ENCODE data around the gene ZNF644. TPM values are rescaled to one million over a fixed set of nuclear protein-coding genes. Genes with fewer than 3 reads are reported as not detected.

The ZNF644 gene
- total RNA-seq, 1 experiment from 2014 or later = 55.9 TPM

DNA sequence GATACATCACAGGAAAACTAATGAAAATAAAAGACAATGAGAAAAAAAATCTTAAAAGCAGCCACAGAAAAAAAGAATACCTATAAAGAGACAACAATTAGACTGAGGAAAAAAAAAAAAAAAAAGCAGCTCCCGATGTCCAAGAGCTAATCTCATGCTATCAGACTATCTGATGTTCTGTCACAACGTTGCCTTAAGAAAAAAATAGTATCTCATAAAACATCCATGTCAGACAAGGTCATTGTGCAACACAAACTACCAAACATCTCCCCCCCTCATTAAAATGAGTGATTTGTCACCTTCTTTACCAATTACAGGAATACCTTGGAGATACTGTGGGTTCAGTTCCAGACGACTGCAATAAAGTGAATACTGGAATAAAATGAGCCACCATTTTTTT, 68.9 kb downstream of the ZNF644 start (continued):
- TF ChIP-seq ZNF274 (IDR thresholded peaks at IDR 0.05; ENCODE audit: low read depth, low read length) = no peak
- TF ChIP-seq ELF1 (IDR thresholded peaks at IDR 0.05; ENCODE audit: borderline replicate concordance, low read depth) = no peak
- TF ChIP-seq SIN3A (IDR thresholded peaks at IDR 0.05; ENCODE audit: low read depth) = no peak
- no peak for TF ChIP-seq ZFX (IDR thresholded peaks at IDR 0.05)

DNA sequence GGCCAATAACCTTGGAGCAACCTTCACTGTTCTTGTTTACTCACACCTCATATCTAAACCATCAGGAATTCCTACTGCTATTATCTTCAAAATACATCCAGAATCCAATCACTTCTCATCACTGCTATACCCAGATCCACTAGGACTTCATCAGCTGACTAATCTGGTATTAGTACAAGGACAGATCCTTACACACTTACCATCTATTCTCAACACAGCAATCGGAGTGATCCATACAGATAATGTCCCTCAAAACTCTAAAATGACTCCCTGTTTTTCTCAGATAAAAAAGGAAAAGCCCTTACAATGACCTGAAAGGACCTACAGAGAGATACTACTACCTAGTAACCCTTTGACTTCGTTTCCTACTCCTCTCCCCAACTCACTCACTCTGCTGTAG, 70.8 kb downstream of the ZNF644 start:
- ATAC-seq = no peak
- Histone ChIP-seq H3K4me3 (replicated peaks in 1 of 2; ENCODE audit: low read depth in 1 of 2, low read length in 2 of 2) (no peak overlapping the region), H3K79me2 (ENCODE audit: insufficient read depth, low read length) (peaks cover 97% of the 10 kb centered on the region), H4K20me1 (ENCODE audit: insufficient read depth) (peaks cover 15% of the 10 kb centered on the region; the same call in 1 of the 2 replicates), H3K27ac (ENCODE audit: low read depth, low read length) (no peak overlapping the region), H3K36me3 (ENCODE audit: control insufficient read depth in 1 of 2, insufficient read depth in 2 of 2, low read length in 2 of 2) (peaks cover 0 to 13% of the 10 kb centered on the region in 2 experiments; a peak in 1 of 4 replicates), H3K4me2 (ENCODE audit: low read length) (no peak overlapping the region), H3K9ac (ENCODE audit: low read length) (no peak overlapping the region), H3K27me3 (ENCODE audit: insufficient read depth, low read length) (no peaks in the 10 kb centered on the region), H3K4me1 (ENCODE audit: control insufficient read depth in 1 of 2, insufficient read depth in 2 of 2, low read length in 2 of 2) (peaks cover 5 to 23% of the 10 kb centered on the region in 2 experiments; a peak in 3 of 4 replicates), H2AFZ (ENCODE audit: low read depth, low read length, poor library complexity, severe bottlenecking) (no peak overlapping the region), H3K9me3 (ENCODE audit: control insufficient read depth in 1 of 2, insufficient read depth in 1 of 2, low read depth in 1 of 2, low read length in 2 of 2) (no peaks in the 10 kb centered on the region), H3K9me2 (ENCODE audit: insufficient read depth) (no peaks in the 10 kb centered on the region)
- ChIA-PET RAD21 (ENCODE audit: low non-redundant PET in 1 of 2, low total read pairs in 2 of 2, uncharacterized antibody in 2 of 2, unreplicated experiment in 2 of 2) (no interaction called here), POLR2A (no interaction called here), CTCF (no interaction called here)
- no TSS peak for BruUV-seq (replicated peaks)
- DNase-seq (ENCODE audit: low read depth, low spot score) = no peak
- no peak for TF ChIP-seq EZH2 (IDR thresholded peaks at IDR 0.05)
- TF ChIP-seq EZH2phosphoT487 (IDR thresholded peaks at IDR 0.05; ENCODE audit: borderline replicate concordance) = no peak
- no peak for TF ChIP-seq CTCF (IDR thresholded peaks at IDR 0.05 in 2 of 3, conservative IDR thresholded peaks at IDR 0.05 in 1 of 3; ENCODE audit: borderline replicate concordance in 1 of 3, insufficient read depth in 1 of 3, low read depth in 2 of 3, low read length in 2 of 3)
- no peak for TF ChIP-seq POLR2A (IDR thresholded peaks at IDR 0.05; ENCODE audit: borderline replicate concordance, extremely low read depth, insufficient read depth, insufficient read length)
- TF ChIP-seq POLR2AphosphoS5 (IDR thresholded peaks at IDR 0.05; ENCODE audit: low read depth, low read length) = no peak
- no peak for TF ChIP-seq JUND (IDR thresholded peaks at IDR 0.05)
- TF ChIP-seq ZNF274 (IDR thresholded peaks at IDR 0.05; ENCODE audit: low read depth, low read length) = no peak
- TF ChIP-seq EGR1 (IDR thresholded peaks at IDR 0.05; ENCODE audit: low read depth) = no peak
- no peak for TF ChIP-seq REST (IDR thresholded peaks at IDR 0.05; ENCODE audit: low read depth)
- TF ChIP-seq SIN3A (IDR thresholded peaks at IDR 0.05; ENCODE audit: low read depth) = no peak
- no peak for TF ChIP-seq ELF1 (IDR thresholded peaks at IDR 0.05; ENCODE audit: borderline replicate concordance, low read depth)
- no peak for TF ChIP-seq FOSL1 (IDR thresholded peaks at IDR 0.05; ENCODE audit: low read depth)
- intact Hi-C loops (cut with micrococcal nuclease) = no loop called here
